ENCODE data around the gene MMEL1.

DNA sequence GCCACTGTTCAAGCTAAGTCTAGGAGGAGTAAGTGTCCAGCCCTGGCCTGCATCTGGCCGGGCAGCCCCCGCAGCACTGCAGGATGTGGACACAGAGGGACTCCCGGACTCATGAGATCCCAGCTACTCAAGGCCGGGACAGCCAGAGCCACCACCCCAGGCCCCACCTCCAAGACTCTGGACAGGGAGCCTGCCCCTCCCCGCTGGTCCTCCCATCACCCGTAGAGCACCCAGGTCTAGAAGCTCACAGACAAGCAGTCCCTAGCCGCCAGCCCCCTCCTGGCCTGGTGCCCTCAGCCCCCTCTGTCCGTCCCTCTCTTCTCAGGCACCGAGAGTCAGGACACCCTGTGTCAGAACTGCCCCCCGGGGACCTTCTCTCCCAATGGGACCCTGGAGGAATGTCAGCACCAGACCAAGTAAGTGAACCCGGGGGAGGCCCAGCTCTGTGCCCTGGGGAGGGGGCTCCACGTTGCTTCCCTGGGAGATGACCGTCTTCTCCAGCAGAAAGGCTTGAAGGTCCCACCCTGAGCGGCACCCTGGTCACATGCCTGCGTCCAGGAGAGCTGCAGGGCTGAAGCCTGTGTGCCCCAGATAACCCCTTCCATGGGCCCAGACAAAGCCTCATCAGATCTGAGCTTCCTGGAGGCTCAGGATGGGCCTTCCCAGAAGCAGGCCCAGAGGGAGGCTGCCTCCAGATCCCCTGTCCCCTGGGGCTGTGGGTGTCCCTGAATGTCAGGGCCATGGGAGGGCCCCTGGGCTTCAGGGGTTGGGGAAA lies 72.3 kb downstream of the MMEL1 start:
- TF ChIP-seq POLR2A (IDR thresholded peaks at IDR 0.05), result no peak
- TF ChIP-seq, protein P1, sequence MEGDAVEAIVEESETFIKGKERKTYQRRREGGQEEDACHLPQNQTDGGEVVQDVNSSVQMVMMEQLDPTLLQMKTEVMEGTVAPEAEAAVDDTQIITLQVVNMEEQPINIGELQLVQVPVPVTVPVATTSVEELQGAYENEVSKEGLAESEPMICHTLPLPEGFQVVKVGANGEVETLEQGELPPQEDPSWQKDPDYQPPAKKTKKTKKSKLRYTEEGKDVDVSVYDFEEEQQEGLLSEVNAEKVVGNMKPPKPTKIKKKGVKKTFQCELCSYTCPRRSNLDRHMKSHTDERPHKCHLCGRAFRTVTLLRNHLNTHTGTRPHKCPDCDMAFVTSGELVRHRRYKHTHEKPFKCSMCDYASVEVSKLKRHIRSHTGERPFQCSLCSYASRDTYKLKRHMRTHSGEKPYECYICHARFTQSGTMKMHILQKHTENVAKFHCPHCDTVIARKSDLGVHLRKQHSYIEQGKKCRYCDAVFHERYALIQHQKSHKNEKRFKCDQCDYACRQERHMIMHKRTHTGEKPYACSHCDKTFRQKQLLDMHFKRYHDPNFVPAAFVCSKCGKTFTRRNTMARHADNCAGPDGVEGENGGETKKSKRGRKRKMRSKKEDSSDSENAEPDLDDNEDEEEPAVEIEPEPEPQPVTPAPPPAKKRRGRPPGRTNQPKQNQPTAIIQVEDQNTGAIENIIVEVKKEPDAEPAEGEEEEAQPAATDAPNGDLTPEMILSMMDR (IDR thresholded peaks at IDR 0.05), result no peak
- no peak for TF ChIP-seq POLR2AphosphoS5 (IDR thresholded peaks at IDR 0.05)
